Mesenchymal stem cell (in vitro differentiated cells and primary cell): ENCODE measurements around the gene THADA.

ENCODE experiments used
- DNase-seq: peaks from one replicate; pipeline ENCODE4 v3.0.0-alpha.2; 2013
- H2AFZ ChIP-seq: one replicate; pipeline ENCODE4 v1.6.1; 2013; ENCODE audit warnings: low read depth, mild to moderate bottlenecking, control low read depth, inconsistent platforms, low read length, moderate library complexity
- H2AK5ac ChIP-seq: 2 replicates; pipeline ENCODE4 v1.6.1; 2013; ENCODE audit warnings: low read length, moderate library complexity, mild to moderate bottlenecking, inconsistent platforms; ENCODE audit not compliant: severe bottlenecking
- H2BK120ac ChIP-seq: one replicate; pipeline ENCODE4 v1.6.1; 2013; ENCODE audit warnings: low read depth, mild to moderate bottlenecking, inconsistent platforms, low read length, moderate library complexity
- H2BK12ac ChIP-seq, 2 experiments: one replicate each; pipeline ENCODE4 v1.6.1; 2013; ENCODE audit warnings: inconsistent platforms in 2 of 2, low read length in 2 of 2, mild to moderate bottlenecking in 2 of 2, moderate library complexity in 2 of 2, control low read depth in 1 of 2
- H2BK15ac ChIP-seq: one replicate; pipeline ENCODE4 v1.6.1; 2013; ENCODE audit warnings: mild to moderate bottlenecking, low read depth, inconsistent platforms; ENCODE audit not compliant: poor library complexity, severe bottlenecking
- H2BK5ac ChIP-seq: 2 replicates; pipeline ENCODE4 v1.6.1; 2013; ENCODE audit warnings: low read depth, mild to moderate bottlenecking, low read length, control low read depth, inconsistent platforms; ENCODE audit not compliant: poor library complexity, severe bottlenecking
- H3K14ac ChIP-seq, 2 experiments: one replicate each; pipeline ENCODE4 v1.6.1; 2013; ENCODE audit warnings: inconsistent platforms in 2 of 2, low read length in 2 of 2, control low read depth in 1 of 2, mild to moderate bottlenecking in 1 of 2, moderate library complexity in 1 of 2
- H3K18ac ChIP-seq, 2 experiments: one replicate each; pipeline ENCODE4 v1.6.1; 2013; ENCODE audit warnings: inconsistent platforms in 2 of 2, low read length in 2 of 2, control low read depth in 1 of 2, low read depth in 1 of 2, mild to moderate bottlenecking in 1 of 2
- H3K23ac ChIP-seq, 2 experiments: one replicate each; pipeline ENCODE4 v1.6.1; 2013; ENCODE audit warnings: inconsistent platforms in 2 of 2, low read length in 2 of 2, mild to moderate bottlenecking in 2 of 2, moderate library complexity in 2 of 2, control low read depth in 1 of 2
- H3K27ac ChIP-seq: 2 replicates; pipeline ENCODE4 v1.5.1; 2013; ENCODE audit warnings: mild to moderate bottlenecking, moderate library complexity, low read length, control low read depth, inconsistent platforms; ENCODE audit not compliant: poor library complexity, severe bottlenecking
- H3K27me3 ChIP-seq, 2 experiments: 2 replicates each; pipeline versions ENCODE4 v1.6.1 to v1.7.0; 2013; ENCODE audit warnings: low read length in 2 of 2, mild to moderate bottlenecking in 2 of 2, moderate library complexity in 2 of 2, control low read depth in 1 of 2, inconsistent platforms in 1 of 2; ENCODE audit not compliant: control insufficient read depth in 1 of 2, insufficient read depth in 1 of 2
- H3K36me3 ChIP-seq, 2 experiments: 2 replicates each; pipeline versions ENCODE4 v1.6.1 to v1.7.0; 2013; ENCODE audit warnings: low read length in 2 of 2, control low read depth in 1 of 2, inconsistent platforms in 1 of 2, low read depth in 1 of 2, mild to moderate bottlenecking in 1 of 2; ENCODE audit not compliant: insufficient read depth in 2 of 2, control insufficient read depth in 1 of 2
- H3K4ac ChIP-seq, 2 experiments: one replicate each; pipeline ENCODE4 v1.6.1; 2013; ENCODE audit warnings: inconsistent platforms in 2 of 2, low read length in 2 of 2, mild to moderate bottlenecking in 2 of 2, moderate library complexity in 2 of 2, control low read depth in 1 of 2, low read depth in 1 of 2
- H3K4me1 ChIP-seq: 2 replicates; pipeline ENCODE4 v1.6.1; 2013; ENCODE audit warnings: low read depth, low read length, control low read depth; ENCODE audit not compliant: control insufficient read depth, insufficient read depth
- H3K4me2 ChIP-seq: 2 replicates; pipeline ENCODE4 v1.6.1; 2013; ENCODE audit warnings: low read length, mild to moderate bottlenecking, inconsistent platforms; ENCODE audit not compliant: poor library complexity, severe bottlenecking
- H3K4me3 ChIP-seq, 2 experiments: 2 replicates each; pipeline versions ENCODE4 v1.5.1 to v1.7.0; 2013; ENCODE audit warnings: low read length in 2 of 2, mild to moderate bottlenecking in 2 of 2, control low read depth in 1 of 2, low read depth in 1 of 2; ENCODE audit not compliant: insufficient read depth in 1 of 2
- H3K79me1 ChIP-seq: replicated peaks from 2 replicates; pipeline ENCODE4 v1.6.1; 2013; ENCODE audit warnings: mild to moderate bottlenecking, control low read depth, low read length, inconsistent platforms; ENCODE audit not compliant: poor library complexity, severe bottlenecking
- H3K9ac ChIP-seq: 2 replicates; pipeline ENCODE4 v1.7.0; 2013; ENCODE audit warnings: mild to moderate bottlenecking, low read length, moderate library complexity
- H3K9me3 ChIP-seq: 2 replicates; pipeline ENCODE4 v1.7.0; 2013; ENCODE audit warnings: mild to moderate bottlenecking, low read length; ENCODE audit not compliant: control insufficient read depth
- H4K8ac ChIP-seq: one replicate; pipeline ENCODE4 v1.6.1; 2013; ENCODE audit warnings: inconsistent platforms, mild to moderate bottlenecking, low read length, moderate library complexity
- H4K91ac ChIP-seq: one replicate; pipeline ENCODE4 v1.6.1; 2013; ENCODE audit warnings: mild to moderate bottlenecking, low read length, inconsistent platforms
- WGBS: methylation state at CpG from one replicate; pipeline ENCODE4 v1.1.7; 2013; ENCODE audit warnings: mixed read lengths; 5-methylcytosine and 5-hydroxymethylcytosine counted together

THADA gene

DNA sequence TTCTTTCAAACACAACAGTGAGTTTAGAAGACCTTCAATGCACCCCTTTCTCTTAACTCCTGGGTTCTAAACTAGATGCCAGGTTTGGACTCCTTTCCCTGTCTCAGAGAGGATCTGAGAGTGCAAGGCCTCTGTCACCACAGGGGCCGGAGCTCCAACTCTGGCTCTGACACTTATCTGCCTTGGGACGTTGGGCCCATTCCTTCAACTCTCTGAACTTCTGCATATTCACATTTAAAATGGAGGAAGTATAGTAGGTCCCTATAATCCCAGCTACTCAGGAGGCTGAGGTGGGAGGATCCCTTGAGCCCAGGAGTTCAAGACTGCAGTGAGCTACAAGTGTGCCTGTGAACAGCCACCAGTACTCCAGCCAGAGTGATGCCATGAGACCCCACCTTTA, 325.4 kb downstream of the THADA start:
- Histone ChIP-seq H2AK5ac (peak overlapping the region; percentile 44), H3K79me1 (no peaks in the 10 kb centered on the region), H3K9me3 (no peaks in the 10 kb centered on the region), H3K9ac (no peak overlapping the region), H2AFZ (no peak overlapping the region), H3K4me2 (no peak overlapping the region), H3K4me1 (peaks cover 28% of the 10 kb centered on the region), H3K18ac (peak overlapping the region; percentile 56 to 74), H2BK12ac (peak overlapping the region in 1 of 2 experiments; percentile 98), H4K91ac (peak overlapping the region; percentile 43), H3K14ac (no peak overlapping the region), H3K4me3 (no peak overlapping the region), H4K8ac (peak overlapping the region; percentile 7), H2BK120ac (peak overlapping the region; percentile 77), H2BK15ac (no peak overlapping the region), H3K27ac (no peak overlapping the region), H3K27me3 (no peaks in the 10 kb centered on the region), H2BK5ac (no peak overlapping the region), H3K23ac (no peak overlapping the region), H3K4ac (peak overlapping the region in 1 of 2 experiments; percentile 60), H3K36me3 (peaks cover 0 to 14% of the 10 kb centered on the region in 2 experiments)
- WGBS, result 100% methylated on average over 1 of the region's 2 CpGs
- no peak for DNase-seq

DNA sequence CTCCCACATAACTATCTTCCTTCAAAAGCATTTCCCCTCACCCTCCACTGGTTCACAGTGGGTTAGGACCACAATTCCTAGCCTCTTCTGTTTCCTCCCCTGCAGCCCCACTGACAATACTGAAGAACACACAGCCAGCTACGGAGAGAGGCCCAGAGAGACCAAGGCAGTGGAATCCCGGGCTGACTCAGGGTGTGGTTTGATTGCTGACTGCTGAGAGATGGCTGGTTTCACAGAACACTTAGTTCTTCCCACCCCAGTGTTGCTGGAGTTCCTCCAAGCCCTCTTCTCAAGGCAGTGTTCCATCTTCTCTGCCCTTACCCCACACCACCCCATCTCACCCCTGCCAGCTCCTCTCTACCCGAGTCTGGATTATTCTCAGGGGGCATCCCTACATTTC, 326.1 kb downstream of the THADA start:
- peak overlapping the region; percentile 43 for H4K91ac ChIP-seq
- H3K9ac ChIP-seq, result peak overlapping the region; percentile 85
- no peak overlapping the region for H2BK5ac ChIP-seq
- peak overlapping the region; percentile 77 for H2BK120ac ChIP-seq
- peak overlapping the region; percentile 45 for H4K8ac ChIP-seq
- peak overlapping the region; percentile 35 to 62 for H3K4ac ChIP-seq
- no peak overlapping the region for H2AFZ ChIP-seq
- 0% methylated on average over 2 of the region's 3 CpGs for WGBS
- H3K23ac ChIP-seq, result no peak overlapping the region
- peaks cover 0 to 14% of the 10 kb centered on the region in 2 experiments for H3K36me3 ChIP-seq
- peak overlapping the region; percentile 28 for H3K27ac ChIP-seq
- H2BK12ac ChIP-seq, result peak overlapping the region in 1 of 2 experiments; percentile 98
- H3K4me2 ChIP-seq, result no peak overlapping the region
- no peaks in the 10 kb centered on the region for H3K79me1 ChIP-seq
- no peak overlapping the region for H2BK15ac ChIP-seq
- no peak overlapping the region for H3K14ac ChIP-seq
- peak overlapping the region; percentile 56 to 74 for H3K18ac ChIP-seq
- no peaks in the 10 kb centered on the region for H3K9me3 ChIP-seq
- peaks cover 28% of the 10 kb centered on the region for H3K4me1 ChIP-seq
- no peaks in the 10 kb centered on the region for H3K27me3 ChIP-seq
- peak; percentile 91 for DNase-seq
- peak overlapping the region; percentile 44 for H2AK5ac ChIP-seq
- H3K4me3 ChIP-seq, result peak overlapping the region in 1 of 2 experiments; percentile 52

DNA sequence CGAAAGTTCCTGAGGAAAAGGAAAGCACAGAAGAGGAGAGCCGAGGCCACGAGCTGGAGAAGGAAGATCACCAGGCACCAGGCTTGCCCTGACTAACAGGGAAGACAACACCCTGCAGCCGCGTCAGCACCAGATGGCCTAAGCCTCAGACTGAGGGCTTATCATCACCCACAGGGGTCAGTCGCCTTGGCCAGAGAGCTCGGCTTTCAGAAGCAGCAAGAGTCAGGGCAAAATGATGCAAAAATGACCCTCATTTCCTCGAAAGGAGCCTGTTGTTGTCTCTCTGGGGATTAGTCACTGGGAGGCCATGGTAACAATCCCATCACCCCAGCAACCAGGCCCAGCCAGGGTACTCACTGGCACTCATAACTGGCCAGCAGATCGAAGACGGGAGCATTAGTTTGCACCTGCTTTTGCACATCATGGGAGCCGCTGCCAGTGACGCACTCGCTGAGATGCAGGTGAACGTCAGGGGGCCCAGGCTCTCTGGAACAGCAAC, 326.7 kb downstream of the THADA start:
- H2BK15ac ChIP-seq, result peak overlapping the region; percentile 39
- H3K18ac ChIP-seq, result peak overlapping the region; percentile 56 to 96
- H3K4ac ChIP-seq, result peak overlapping the region in 1 of 2 experiments; percentile 62
- peaks cover 0 to 14% of the 10 kb centered on the region in 2 experiments for H3K36me3 ChIP-seq
- no peak overlapping the region for H2BK120ac ChIP-seq
- H4K91ac ChIP-seq, result peak overlapping the region; percentile 67
- H3K23ac ChIP-seq, result no peak overlapping the region
- H3K27me3 ChIP-seq, result no peaks in the 10 kb centered on the region
- no peak overlapping the region for H2AFZ ChIP-seq
- H3K14ac ChIP-seq, result peak overlapping the region in 1 of 2 experiments; percentile 53
- H3K9ac ChIP-seq, result peak overlapping the region; percentile 85
- H3K27ac ChIP-seq, result peak overlapping the region; percentile 29
- DNase-seq, result peak; percentile 100
- peak overlapping the region in 1 of 2 experiments; percentile 67 for H3K4me3 ChIP-seq
- no peak overlapping the region for H2BK5ac ChIP-seq
- no peak overlapping the region for H4K8ac ChIP-seq
- no peaks in the 10 kb centered on the region for H3K9me3 ChIP-seq
- H3K4me1 ChIP-seq, result peaks cover 27% of the 10 kb centered on the region
- H2BK12ac ChIP-seq, result peak overlapping the region; percentile 62 to 96
- no peak overlapping the region for H3K4me2 ChIP-seq
- H3K79me1 ChIP-seq, result no peaks in the 10 kb centered on the region
- no peak overlapping the region for H2AK5ac ChIP-seq
- WGBS, result 33% methylated on average over 14 of the region's 14 CpGs

- Histone ChIP-seq H3K4me1 (peaks cover 19% of the 10 kb centered on the region), H4K8ac (peak overlapping the region; percentile 94), H2BK5ac (no peak overlapping the region), H3K79me1 (no peaks in the 10 kb centered on the region), H2BK15ac (no peak overlapping the region), H4K91ac (peak overlapping the region; percentile 95), H3K9ac (peak overlapping the region; percentile 85), H3K4ac (peak overlapping the region; percentile 86), H2BK120ac (peak overlapping the region; percentile 92), H3K27me3 (no peaks in the 10 kb centered on the region), H3K23ac (peak overlapping the region in 1 of 2 experiments; percentile 46), H3K36me3 (peaks cover 0 to 14% of the 10 kb centered on the region in 2 experiments), H2AK5ac (peak overlapping the region; percentile 18), H3K4me3 (peak overlapping the region in 1 of 2 experiments; percentile 67), H3K9me3 (no peaks in the 10 kb centered on the region), H2BK12ac (peak overlapping the region; percentile 89 to 96), H3K27ac (peak overlapping the region; percentile 29), H3K18ac (peak overlapping the region; percentile 78 to 96), H3K14ac (peak overlapping the region in 1 of 2 experiments; percentile 82), H2AFZ (no peak overlapping the region), H3K4me2 (no peak overlapping the region)
- WGBS, result 78% methylated on average over 10 of the region's 10 CpGs
- DNase-seq, result peak; percentile 53
These were observed 327.5 kb downstream of the THADA start for GRCh38 chr2:43268066-43268953.
